Stimulated activated CD4-positive, alpha-beta T cell treated with anti-CD3 and anti-CD28 coated beads, Interleukin-15, amount 100 ng/mL, for 1 hour (primary cell): ENCODE data around the gene NDUFAF2.

Experiments used
- DNase-seq, 2 donors: peaks; one replicate each; pipeline ENCODE4 v3.0.0-alpha.2; 2020; ENCODE audit warnings: low read depth in 1 of 2, low spot score in 1 of 2

Gene NDUFAF2

DNA sequence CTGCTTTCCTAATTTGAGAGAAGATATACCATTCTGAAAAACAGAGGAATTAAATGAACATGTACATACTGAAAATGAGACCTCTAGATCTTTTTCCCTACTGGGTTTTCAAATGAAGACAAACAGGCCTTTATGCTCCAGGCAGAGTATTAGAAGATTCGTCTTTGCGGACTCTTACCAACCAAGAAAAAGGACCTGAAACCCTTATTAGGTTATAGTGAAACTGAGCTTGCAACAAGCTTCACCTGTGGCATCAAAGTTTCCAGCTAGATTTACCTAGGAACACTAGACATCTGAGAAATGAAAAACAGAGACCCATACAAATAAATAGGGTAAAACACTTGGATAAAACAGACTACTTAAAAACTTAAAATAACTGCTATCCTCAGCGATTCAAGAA is 171.0 kb downstream of the NDUFAF2 start:
- DNase-seq: no peak

DNA sequence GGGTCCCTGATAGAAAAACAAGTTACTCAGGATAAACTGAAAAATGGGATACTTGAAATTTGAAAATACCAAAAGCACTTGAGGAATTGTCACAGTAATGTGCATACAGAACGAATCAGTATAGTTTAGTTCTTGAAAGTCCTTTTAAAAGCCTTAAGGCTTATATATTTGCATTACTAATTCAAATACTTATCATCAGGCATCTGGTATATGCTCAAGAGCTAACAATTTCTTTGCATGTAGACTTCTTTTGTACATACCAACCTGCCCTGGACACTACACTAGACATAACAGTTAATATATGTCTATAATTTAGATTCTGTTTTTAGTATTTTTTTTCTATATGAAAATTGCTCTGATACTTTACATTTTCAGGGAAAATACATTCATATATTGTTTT is 174.1 kb downstream of the NDUFAF2 start:
- DNase-seq: no peak

DNA sequence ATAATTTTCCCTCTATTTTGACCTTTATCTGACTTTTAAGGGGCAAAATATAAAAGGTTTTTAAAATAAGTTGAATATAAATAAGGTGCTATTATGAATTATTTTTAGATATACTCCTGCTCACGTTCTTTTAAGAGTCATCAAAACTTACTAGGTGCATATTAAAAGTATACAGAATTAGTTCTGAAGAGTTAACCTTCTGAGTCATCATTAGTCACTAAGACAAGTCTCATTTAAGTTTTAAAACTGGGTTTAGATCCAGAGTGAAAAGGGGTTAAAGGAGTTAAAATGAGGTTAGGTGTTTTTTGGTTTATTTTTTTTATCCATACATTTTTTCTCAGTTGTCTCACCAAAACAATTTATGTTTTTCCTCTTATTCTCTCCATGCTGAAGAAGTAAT is 175.5 kb downstream of the NDUFAF2 start:
- DNase-seq: no peak

DNA sequence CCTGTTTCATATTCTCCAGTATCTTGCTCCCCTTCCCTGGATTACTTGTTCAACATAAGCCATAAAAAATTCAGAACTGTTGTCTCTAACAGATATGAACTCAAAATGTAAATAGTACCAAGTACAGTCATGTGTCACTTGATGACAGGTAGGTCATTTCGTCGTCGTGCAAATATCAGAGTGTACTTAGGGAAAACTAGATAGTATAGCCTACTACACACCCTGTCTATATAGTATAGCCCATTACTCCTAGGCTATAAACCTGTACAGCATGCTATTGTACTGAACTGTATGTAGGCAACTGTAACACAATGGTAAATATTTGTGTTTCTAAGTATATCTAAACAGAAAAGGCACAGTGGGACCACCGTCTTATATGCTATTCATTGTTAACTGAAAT is 178.1 kb downstream of the NDUFAF2 start:
- DNase-seq: no peak

DNA sequence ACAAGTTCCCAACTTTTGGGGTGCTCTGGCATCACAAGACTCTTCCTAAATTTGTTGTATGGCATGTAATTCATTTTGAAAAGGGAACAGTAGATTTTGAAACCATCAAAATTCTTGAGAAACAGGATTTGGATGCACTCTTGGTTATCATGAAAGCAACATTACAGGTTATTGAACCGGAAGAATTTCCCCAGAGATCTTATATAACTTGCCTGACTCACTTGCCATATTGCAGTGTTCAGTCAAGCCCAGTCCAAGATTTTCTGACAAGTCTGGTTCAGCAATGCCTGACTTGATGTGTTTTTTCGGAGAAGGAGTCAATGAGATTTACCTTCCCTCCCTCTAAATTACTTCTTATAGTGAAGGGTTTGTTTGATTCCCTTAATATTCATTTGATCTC is 185.3 kb downstream of the NDUFAF2 start:
- no peak for DNase-seq

DNA sequence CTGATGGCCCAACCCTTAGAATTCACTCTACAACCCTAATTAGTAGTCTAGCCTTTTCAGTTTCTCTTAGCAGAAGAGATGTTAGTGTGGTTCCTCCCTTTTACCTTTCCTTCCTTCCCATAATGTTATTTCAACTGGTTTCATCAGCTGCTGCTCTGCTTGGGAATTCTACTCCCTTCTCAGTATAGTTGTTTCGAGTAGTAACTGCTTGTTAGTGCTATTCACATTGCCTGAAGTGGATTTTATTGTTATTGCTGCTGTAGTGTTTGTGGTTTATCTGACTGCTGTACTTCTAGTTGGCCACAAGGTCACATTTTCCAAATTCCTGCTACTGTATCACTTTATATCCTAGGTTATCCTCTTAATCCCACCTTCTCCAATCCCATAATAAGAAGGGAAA is 187.6 kb downstream of the NDUFAF2 start:
- no peak for DNase-seq

DNA sequence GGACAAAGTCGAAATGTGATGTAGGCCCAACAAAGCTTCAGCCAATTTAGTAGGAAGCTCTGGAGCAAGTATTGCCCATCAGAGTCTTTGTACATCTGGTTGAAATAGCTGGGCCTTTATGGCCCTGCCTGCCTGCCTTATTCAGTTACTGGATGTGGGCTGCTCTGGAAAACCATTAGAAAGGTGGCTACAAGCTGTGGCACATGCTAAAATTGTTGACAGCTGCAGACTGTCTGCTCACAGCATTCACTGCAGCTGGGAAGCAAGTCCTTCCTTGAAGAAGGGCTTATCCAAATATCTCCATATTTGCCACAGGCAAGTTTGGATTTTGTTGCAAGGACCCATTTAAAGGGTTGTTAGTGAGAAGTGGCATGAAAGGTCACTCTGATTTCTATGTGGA is 192.8 kb downstream of the NDUFAF2 start:
- DNase-seq: no peak

DNA sequence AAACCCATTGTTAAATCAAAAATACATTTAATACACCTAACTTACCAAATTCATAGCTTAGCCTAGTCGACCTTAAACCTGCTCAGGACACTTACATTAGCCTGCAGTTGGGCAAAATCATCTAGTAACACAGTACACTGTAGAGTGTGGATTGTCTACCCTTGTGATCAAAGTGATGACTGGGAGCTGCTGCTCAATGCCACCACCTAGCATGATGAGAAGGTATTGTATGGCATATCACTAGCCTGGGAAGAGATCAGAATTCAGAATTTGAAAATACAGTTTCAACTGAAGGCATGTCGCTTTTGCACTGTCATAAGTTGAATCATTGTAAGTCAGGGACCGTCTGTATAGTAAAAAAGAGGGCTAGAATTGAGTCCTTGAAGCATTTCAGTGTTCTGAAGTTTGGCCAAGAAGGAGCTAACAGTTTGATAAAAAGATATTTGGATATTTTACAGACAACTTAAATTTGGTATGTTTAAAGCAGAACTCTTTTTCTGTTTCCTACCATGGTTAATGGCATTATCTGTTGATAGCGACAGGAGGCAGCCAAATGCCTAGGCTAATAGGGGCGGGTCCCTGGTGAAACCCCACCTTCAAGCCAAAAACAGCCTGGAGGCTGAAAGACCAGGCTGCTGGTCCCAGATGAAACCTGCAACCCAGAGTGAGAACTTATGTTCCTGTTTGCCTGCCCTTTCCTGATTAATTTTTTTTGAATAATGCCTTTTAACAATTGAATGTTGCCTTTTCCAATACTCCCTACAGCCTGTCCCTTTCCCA is 194.3 kb downstream of the NDUFAF2 start:
- no peak for DNase-seq

DNA sequence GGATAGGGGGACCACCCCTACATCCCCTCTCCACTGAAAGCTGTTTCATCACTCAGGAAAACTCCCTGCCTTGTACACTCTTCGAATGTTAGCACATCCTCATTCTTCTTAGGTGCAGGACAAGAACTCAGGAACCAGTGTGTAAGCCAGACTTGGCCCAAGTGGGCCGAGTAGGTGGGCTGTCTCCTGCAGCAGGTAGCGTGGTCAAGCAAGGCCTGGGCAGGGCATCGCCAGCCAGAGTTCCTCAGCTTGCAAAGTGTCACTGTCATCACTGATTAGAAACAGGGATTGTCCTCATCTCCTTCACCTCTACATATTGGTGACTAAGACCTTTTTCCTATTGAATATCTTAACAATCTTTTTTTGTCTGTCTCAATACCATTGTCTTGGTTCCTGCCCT is 194.9 kb downstream of the NDUFAF2 start:
- DNase-seq: no peak

DNA sequence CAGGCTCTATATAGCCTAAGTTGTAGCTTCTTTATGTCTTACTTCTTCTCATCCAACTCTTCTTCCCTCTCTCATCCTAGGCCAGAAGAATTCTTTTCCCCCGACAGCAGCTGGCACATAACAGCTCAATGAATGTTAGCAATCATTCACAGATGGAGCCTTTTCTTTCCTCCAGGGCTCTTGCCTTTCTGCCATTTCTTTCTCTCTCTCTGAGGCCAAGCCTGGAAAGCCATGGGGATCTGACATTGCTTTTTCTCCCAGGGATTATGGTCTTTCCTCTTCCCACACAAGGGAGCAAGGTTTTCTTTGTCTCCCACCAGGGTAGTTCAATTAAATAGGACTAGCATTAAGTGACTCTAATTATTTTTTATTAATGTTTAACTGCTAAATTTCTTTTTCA is 196.8 kb downstream of the NDUFAF2 start:
- no peak for DNase-seq

DNA sequence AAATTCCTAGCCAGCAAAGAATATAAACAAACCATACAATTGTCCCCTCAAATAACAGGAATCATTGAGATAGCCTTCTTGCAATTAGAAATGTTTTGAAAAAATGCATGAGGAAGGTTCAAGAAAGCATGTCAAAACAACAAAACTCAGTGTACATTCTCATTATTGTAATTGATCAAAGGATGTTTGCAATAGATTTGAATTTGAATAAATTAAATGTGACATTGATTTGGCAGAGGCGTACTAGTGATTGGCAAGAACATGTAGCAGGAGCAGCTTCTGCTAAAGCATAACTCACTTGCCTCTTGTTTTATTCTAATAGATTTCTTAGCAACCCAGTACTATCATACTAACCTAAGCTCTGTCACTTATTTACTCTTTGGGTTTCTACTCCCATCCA is 197.4 kb downstream of the NDUFAF2 start:
- DNase-seq: no peak

DNA sequence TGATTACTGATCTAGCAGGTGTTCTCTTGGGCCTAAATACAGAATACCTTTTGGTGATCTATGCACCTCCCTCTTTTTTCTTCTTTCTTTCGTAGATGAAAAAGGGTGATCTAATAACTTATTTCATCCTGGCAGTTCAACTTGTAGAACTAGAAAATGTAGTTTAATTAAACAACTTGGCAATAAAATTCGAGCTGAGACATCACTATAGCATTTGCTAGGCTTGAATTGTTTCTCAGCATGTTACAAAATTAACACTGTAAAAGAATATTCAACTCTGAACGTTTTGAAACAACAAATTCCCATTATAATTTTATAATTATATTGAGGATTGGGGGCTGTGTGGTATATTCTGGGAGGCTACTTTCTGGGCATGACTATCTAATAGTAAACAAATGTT is 197.8 kb downstream of the NDUFAF2 start:
- DNase-seq: no peak

DNA sequence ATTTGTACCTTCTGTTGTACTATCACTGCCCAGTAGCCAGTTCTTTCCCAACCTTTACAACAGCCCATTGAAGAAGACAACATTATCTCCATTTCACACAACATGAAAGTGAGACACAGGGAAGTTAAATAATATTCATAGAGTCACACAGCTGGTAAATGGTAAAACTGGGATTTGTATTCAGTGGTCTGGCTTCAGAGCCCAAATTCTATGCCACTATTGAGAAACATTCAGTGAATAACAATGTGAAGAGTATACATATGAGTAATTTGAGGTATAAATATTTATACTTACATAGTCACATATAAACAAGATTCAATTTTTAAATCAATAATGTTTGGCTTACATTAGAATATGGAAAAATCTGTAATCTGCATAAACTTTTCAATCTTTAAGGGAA is 203.5 kb downstream of the NDUFAF2 start:
- DNase-seq: no peak

DNA sequence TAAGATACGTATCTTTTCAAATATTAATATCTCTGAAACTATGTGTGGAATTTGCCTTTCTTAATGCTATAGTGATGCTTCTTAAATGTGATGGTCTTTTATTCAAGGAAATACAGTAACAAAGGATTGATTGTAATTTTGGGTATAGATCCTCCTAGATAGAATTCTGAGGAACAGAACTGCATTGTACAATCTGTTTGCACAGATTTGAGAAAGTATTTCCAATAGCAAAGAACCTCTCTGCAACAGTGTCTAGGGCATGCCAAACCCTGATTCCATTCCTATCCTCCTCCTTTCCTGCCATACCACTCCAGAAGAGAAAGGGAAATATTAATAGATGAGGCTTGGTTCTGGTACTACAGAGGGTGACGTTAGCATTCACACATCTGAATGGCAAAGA is 206.9 kb downstream of the NDUFAF2 start:
- no peak for DNase-seq

DNA sequence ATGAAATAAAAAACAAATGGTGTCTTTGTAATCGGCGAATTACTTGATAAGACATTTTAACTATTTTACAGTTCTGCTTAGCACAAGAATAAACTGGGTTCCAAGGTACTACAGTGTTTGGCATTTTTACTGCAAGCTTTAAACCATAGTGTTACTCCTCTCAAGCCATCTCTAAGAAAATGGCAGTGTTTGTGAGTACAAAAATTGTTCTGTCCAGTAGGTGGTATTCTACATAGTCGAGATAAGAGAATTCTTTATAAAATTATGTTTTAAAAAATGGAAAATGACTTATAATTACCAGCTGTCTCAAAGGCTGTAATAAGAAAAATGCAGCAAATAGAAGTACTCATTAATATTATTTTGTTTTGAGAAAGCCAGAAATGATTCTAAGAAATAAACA is 214.1 kb downstream of the NDUFAF2 start:
- DNase-seq: no peak

DNA sequence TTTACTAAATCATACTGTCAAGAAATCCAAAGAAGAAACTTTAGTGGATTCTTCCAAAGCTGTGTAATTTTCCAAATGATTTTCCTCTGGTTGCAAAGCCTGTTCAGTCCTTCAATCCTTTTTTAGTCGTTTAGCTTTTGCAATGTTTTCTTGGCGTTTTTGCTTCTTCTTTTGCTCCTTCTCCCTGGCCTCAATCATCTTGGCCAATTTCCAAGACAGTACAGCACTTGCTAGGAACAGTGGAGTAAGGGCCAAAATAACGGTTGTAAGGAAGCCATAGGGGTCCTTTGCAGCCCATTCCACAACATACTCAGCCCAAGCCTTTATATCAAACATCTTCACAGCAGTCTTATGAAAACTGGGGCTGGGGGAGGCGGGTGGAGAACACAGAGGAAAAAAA is 214.8 kb downstream of the NDUFAF2 start:
- no peak for DNase-seq

DNA sequence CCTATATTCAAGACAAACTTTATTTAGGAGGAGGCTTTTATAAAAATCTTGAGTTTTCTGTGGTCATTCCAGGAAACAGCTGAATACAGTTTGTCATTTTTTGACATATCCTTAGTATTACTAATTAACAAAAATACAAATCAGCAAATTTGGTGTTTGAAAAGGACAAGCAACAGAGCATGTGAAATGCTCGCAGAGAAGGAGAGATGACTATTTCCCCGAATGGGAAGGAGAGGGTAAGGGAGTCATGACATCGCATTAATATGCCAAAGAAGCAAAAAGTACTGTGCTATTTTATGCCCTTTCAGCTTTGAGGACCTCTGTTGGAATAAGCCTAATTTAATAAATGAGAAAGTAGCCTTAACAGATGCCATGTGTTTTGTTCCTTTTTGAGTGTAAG is 215.5 kb downstream of the NDUFAF2 start:
- no peak for DNase-seq

DNA sequence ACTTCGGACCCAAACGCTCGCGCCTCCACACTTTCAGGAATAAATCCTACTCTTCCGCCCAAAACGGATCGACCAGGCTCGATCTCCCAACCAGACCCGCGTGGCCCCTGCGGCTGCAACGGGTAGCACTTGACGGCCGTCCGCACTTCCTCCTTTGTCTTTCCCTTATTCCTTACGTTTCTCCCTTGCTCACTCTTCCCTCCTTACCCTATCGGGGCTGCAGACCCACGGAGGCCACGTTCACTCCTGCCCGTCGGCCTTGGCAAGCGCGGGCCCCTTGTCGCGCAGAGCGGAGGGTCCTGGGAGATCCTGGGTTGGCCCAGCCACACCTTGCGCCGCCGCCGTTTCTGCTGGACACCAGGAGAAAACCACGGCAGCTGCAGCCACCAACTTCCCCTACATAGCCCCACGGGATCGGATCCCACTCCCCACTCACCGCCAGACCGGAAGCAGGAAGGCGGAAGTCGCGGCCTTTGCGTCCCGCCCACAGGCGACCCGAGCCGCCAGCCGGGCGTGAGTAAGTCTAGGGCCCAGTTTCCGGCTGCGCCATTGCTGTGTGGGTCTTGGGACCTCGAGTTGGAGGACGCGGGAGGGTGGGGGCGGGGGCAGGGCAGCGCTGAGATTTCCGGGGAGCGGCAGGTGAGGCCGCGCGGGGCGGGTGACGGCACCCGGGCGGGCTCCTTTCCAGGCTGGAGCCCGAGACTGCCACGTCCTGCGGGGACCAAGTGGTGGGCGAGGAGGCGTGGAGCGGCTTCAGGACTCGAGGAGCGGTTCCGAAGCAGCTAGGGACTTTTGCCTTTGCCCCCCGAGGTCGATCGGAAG is 217.2 kb downstream of the NDUFAF2 start, which contains the start of gene SMIM15:
TSS of gene SMIM15 (minus strand) at position 459 of the 822 bp plus-strand sequence. CDS start 2,297 bp downstream, outside the sequence.
- peak; percentile 57 to 70 for DNase-seq

DNA sequence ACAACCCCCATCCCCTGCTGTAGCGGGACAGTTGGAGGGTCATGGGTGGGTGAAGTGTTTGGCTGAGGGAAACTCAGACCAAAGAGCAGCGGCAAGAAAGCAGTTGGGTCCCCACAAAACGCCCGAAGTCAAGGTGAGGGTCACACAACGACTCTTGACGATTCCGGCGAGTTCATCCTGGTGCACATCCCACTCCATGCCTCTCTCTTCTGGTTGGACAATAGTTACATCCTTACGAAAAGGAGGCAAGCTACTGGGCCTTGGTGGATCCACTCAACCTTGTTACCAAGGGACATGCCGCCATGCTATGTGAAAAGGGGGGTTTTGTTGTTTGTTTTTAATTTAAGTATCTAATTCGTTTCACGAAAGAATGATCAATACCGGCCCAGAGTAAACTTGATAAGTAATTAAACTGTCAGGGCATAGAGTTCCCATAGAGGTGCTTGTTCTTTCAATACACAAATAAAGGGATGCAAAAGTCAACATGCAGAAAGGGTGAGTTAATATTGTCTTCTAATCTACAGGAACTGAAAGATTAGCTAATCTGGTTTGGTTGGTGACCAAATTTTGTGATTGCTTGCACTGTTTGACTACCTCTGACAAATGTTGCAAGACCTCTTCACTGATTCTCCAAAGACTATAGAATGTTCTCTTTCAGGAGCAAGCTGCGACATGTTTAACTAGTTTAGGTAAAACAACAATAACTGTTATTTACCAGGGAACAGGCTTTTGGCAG is 218.0 kb downstream of the NDUFAF2 start:
- DNase-seq: no peak

DNA sequence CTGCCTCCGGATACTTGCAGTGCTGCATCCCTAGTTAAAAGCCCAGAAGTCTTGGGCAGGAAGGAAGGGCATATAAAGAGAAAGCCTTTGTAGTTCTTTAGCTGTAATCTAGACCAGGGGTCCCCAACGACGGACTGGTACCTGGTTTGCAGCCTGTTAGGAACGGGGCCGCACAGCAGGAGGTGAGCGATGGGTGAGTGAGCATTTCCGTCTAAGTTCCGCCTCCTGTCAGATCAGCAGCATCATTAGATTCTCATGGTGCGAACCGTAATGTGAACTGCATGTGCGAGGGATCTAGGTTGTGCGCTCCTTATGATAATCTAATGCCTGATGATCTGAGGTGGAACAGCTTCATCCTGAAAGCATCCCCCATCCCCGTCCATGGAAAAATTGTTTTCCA is 218.9 kb downstream of the NDUFAF2 start:
- DNase-seq: no peak

DNA sequence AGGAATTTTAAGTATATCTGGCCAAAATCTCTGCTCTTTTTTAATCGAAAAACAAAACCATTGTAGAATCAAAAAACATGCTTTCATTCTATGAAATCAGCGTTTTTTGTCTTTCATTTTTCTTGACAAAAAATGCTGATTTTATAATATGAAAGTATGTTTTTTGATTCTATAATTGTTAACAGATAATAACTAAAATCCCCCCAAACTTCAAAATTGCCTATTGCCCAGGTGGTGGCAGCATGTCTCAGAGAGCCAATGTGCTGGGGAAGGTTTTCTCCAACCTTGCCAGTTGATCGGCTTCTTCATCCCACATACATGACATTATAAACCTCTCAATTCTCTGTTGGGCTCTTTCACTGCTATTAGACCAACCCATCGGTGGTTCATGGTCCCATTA is 222.4 kb downstream of the NDUFAF2 start:
- DNase-seq: no peak

DNA sequence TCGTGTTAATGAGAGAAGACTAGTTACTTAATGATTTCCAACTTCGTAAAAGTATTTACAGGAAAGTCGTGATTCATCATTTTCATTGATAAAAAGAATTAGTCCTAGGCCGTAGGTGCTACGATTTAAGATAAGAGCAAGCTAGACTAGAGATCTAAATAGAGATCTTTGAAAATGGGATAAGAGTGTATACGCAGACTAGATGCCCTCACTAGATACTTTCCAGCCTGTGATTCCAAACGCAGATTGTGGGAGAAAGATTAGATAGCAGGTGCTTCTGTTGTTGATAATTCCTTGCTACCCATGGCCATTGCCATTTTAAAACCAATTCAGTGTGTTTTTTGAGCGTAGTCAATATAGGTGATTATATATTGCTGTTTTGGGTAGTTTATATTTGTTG is 223.9 kb downstream of the NDUFAF2 start:
- no peak for DNase-seq
